CD4-positive, alpha-beta T cell (primary cell): Measurements from ENCODE around the gene PRRC2B. TPM values are rescaled to one million over a fixed set of nuclear protein-coding genes. Genes with fewer than 3 reads are reported as not detected.
"Not testable (repeated sequence)": the region's sequence is repeated elsewhere in the genome, so short reads cannot be mapped to it uniquely, and the experiment has no call there.

Experiments used
- ATAC-seq: fragments of 200-7000 bp; cut with Tn5 transposase; one replicate; pipeline ENCODE4 v1.10.0; 2022; ENCODE audit warnings: mild to moderate bottlenecking; ENCODE audit not compliant: poor library complexity
- CTCF ChIA-PET: fragments of 350-600 bp; sonication (Branson Sonifier 250); formaldehyde crosslinking; loops from one replicate; lab custom pipeline; 2021; ENCODE audit warnings: antibody characterized with exemption, inconsistent platforms; lab: Charles Lee
- POLR2A ChIA-PET: fragments of 350-600 bp; sonication (Branson Sonifier 250); formaldehyde crosslinking; loops from one replicate; lab custom pipeline; 2021; ENCODE audit warnings: antibody characterized with exemption, inconsistent platforms; lab: Charles Lee
- DNase-seq, 14 experiments: peaks; one replicate each; pipeline ENCODE4 v3.0.0-alpha.2; 2013 to 2020; ENCODE audit warnings: mixed read lengths in 2 of 14
- H3K27ac ChIP-seq, 2 donors: one replicate each; pipeline versions ENCODE4 v1.5.1 to v1.7.0; 2013; ENCODE audit warnings: low read length in 2 of 2, low read depth in 1 of 2, mild to moderate bottlenecking in 1 of 2
- H3K27me3 ChIP-seq, 2 experiments: 1 replicate in 1 of 2; 2 replicates in 1 of 2; pipeline versions ENCODE4 v1.6.1 to v1.7.0; 2013; ENCODE audit warnings: low read length in 2 of 2, control low read depth in 1 of 2, mild to moderate bottlenecking in 1 of 2, moderate library complexity in 1 of 2; ENCODE audit not compliant: insufficient read depth in 2 of 2, control insufficient read depth in 1 of 2
- H3K36me3 ChIP-seq: one replicate; pipeline ENCODE4 v1.6.1; 2013; ENCODE audit warnings: low read length, control low read depth; ENCODE audit not compliant: insufficient read depth
- H3K4me1 ChIP-seq: one replicate; pipeline ENCODE4 v1.6.1; 2013; ENCODE audit warnings: low read length, control low read depth; ENCODE audit not compliant: insufficient read depth
- H3K4me3 ChIP-seq: one replicate; pipeline ENCODE4 v1.5.1; 2013; ENCODE audit warnings: mild to moderate bottlenecking, low read length, moderate library complexity
- H3K9me3 ChIP-seq, 2 experiments: 1 replicate in 1 of 2; 2 replicates in 1 of 2; pipeline versions ENCODE4 v1.6.1 to v1.7.0; 2013; ENCODE audit warnings: low read length in 2 of 2, mild to moderate bottlenecking in 2 of 2, control low read depth in 1 of 2, moderate library complexity in 1 of 2; ENCODE audit not compliant: control insufficient read depth in 1 of 2, insufficient read depth in 1 of 2
- H3K27ac Mint-ChIP-seq: one replicate; pipeline ENCODE4 v1.8.0; 2020; ENCODE audit warnings: mixed read lengths
- H3K27me3 Mint-ChIP-seq: one replicate; pipeline ENCODE4 v1.8.0; 2021; ENCODE audit warnings: mixed read lengths
- H3K36me3 Mint-ChIP-seq: one replicate; pipeline ENCODE4 v1.8.0; 2021; ENCODE audit warnings: low read depth, mixed read lengths
- H3K4me1 Mint-ChIP-seq: one replicate; pipeline ENCODE4 v1.8.0; 2021; ENCODE audit warnings: low read depth, mixed read lengths
- H3K4me3 Mint-ChIP-seq: one replicate; pipeline ENCODE4 v1.8.0; 2020; ENCODE audit warnings: mild to moderate bottlenecking, mixed read lengths
- H3K9me3 Mint-ChIP-seq: one replicate; pipeline ENCODE4 v1.8.0; 2020; ENCODE audit warnings: mixed read lengths
- intact Hi-C, 2 experiments: fragments of 100-400 bp; cut with DNase I in 1 of 2; cut with micrococcal nuclease in 1 of 2; formaldehyde crosslinking; loops; one replicate each; pipeline versions ENCODE4 v1.15.1 to v1.9.0; 2023 to 2025; cut with DNase I, micrococcal nuclease
- total RNA-seq, 174 experiments: library from RNA in 2 of 174; stranded (reverse) in 2 of 174; gene quantifications; one replicate each; pipeline ENCODE4 v1.2.3 and lab custom pipeline; 2021 to 2026
- TF ChIP-seq, protein P1 (sequence below): fragments of 200-600 bp; IDR thresholded peaks from one replicate; pipeline ENCODE4 v1.8.0; 2022; ENCODE audit warnings: antibody characterized with exemption, mild to moderate bottlenecking

The PRRC2B gene
- total RNA-seq, 2 experiments from 2014 or later, result 256 to 268 TPM

DNA sequence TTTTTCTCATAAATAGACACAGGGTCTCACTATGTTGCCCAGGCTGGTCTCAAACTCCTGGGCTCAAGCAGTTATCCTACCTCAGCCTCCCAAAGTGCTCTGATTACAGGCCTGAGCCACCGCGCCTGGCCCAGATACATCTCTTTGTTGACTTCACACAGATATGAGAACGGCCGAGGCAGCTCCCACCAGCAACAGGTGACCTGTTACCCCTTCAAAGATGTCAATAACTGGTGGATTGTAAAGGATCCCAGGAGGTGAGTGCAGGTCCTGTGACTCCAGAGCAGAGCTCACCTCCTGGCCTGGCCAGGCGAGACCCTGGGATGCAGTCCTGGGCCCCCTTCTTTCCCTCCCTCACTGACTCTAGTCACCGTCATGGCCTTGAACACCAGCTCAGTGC, 118.0 kb downstream of the PRRC2B start:
- no peak overlapping the region for H3K27ac ChIP-seq
- H3K27me3 ChIP-seq, result no peaks in the 10 kb centered on the region
- no peak overlapping the region for H3K4me3 Mint-ChIP-seq
- POLR2A ChIA-PET, result interaction anchor here (1.1 kb wide), 1 partner anchor 9 kb away, joined by 3 read pairs; the partner anchor contains the start of gene POMT1
- H3K4me3 ChIP-seq, result no peak overlapping the region
- TF ChIP-seq, protein P1, sequence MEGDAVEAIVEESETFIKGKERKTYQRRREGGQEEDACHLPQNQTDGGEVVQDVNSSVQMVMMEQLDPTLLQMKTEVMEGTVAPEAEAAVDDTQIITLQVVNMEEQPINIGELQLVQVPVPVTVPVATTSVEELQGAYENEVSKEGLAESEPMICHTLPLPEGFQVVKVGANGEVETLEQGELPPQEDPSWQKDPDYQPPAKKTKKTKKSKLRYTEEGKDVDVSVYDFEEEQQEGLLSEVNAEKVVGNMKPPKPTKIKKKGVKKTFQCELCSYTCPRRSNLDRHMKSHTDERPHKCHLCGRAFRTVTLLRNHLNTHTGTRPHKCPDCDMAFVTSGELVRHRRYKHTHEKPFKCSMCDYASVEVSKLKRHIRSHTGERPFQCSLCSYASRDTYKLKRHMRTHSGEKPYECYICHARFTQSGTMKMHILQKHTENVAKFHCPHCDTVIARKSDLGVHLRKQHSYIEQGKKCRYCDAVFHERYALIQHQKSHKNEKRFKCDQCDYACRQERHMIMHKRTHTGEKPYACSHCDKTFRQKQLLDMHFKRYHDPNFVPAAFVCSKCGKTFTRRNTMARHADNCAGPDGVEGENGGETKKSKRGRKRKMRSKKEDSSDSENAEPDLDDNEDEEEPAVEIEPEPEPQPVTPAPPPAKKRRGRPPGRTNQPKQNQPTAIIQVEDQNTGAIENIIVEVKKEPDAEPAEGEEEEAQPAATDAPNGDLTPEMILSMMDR, result no peak
- H3K9me3 ChIP-seq, result no peaks in the 10 kb centered on the region
- H3K36me3 Mint-ChIP-seq, result peaks cover 74% of the 10 kb centered on the region
- no peaks in the 10 kb centered on the region for H3K27me3 Mint-ChIP-seq
- DNase-seq (no peak), ATAC-seq (no peak)
- intact Hi-C loops, result no loop called here
- CTCF ChIA-PET, result interaction anchor here (0.6 kb wide), 1 partner anchor 35 kb away, joined by 3 read pairs; no protein-coding TSS in a partner anchor
- H3K36me3 ChIP-seq, result peaks cover 87% of the 10 kb centered on the region
- no peaks in the 10 kb centered on the region for H3K9me3 Mint-ChIP-seq
- H3K4me1 Mint-ChIP-seq, result no peaks in the 10 kb centered on the region
- no peaks in the 10 kb centered on the region for H3K4me1 ChIP-seq
- no peak overlapping the region for H3K27ac Mint-ChIP-seq

- H3K36me3 ChIP-seq, result peaks cover 89% of the 10 kb centered on the region
- no peaks in the 10 kb centered on the region for H3K27me3 ChIP-seq
- H3K36me3 Mint-ChIP-seq, result peaks cover 65% of the 10 kb centered on the region
- ATAC-seq, result no peak
- TF ChIP-seq, protein P1, result no peak
- DNase-seq, result no peak
- H3K4me3 ChIP-seq, result no peak overlapping the region
- no peak overlapping the region for H3K4me3 Mint-ChIP-seq
- H3K27me3 Mint-ChIP-seq, result no peaks in the 10 kb centered on the region
- no peak overlapping the region for H3K27ac ChIP-seq
- CTCF ChIA-PET, result no interaction called here
- H3K4me1 Mint-ChIP-seq, result no peaks in the 10 kb centered on the region
- H3K4me1 ChIP-seq, result no peaks in the 10 kb centered on the region
- no peaks in the 10 kb centered on the region for H3K9me3 ChIP-seq
- POLR2A ChIA-PET, result no interaction called here
- no peak overlapping the region for H3K27ac Mint-ChIP-seq
- intact Hi-C loops, result no loop called here
- H3K9me3 Mint-ChIP-seq, result no peaks in the 10 kb centered on the region
Measured at GRCh38 chr9:131513177-131513576, 119.3 kb downstream of the PRRC2B start.

- H3K36me3 Mint-ChIP-seq, result peaks cover 49% of the 10 kb centered on the region
- H3K9me3 Mint-ChIP-seq, H3K27ac ChIP-seq: not testable (repeated sequence)
Measured at GRCh38 chr9:131515559-131516031, 121.7 kb downstream of the PRRC2B start.

DNA sequence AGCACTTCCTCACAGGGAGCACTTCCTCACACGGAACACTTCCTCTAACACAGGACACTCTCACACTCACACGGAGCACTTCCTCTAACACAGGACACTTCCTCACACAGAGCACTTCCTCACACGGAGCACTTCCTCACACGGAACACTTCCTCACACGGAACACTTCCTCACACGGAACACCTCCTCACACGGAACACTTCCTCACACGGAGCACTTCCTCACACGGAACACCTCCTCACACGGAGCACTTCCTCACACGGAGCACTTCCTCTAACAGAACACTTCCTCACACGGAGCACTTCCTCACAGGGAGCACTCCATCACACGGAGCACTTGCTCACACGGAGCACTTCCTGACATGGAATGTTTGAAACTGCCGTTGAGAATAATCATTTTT, 122.2 kb downstream of the PRRC2B start:
- ChIA-PET POLR2A (interaction anchor here (1.1 kb wide), 1 partner anchor 15 kb away, joined by 5 read pairs; no protein-coding TSS in a partner anchor), CTCF (no interaction called here)
- intact Hi-C loops, result no loop called here
- DNase-seq, result no peak
- Histone ChIP-seq H3K27ac (no peak overlapping the region), H3K9me3 (no peaks in the 10 kb centered on the region), H3K36me3 (peaks cover 90% of the 10 kb centered on the region), H3K27me3 (no peaks in the 10 kb centered on the region), H3K4me1 (no peaks in the 10 kb centered on the region), H3K4me3 (no peak overlapping the region)
- TF ChIP-seq, protein P1, result no peak
- Mint-ChIP-seq H3K4me3 (no peak overlapping the region), H3K4me1 (no peaks in the 10 kb centered on the region), H3K9me3 (no peaks in the 10 kb centered on the region), H3K27ac (no peak overlapping the region), H3K36me3 (peaks cover 49% of the 10 kb centered on the region), H3K27me3 (no peaks in the 10 kb centered on the region)
- ATAC-seq, result no peak

More at GRCh38 chr9:131515559-131516031, 121.7 kb downstream of the PRRC2B start:
- POLR2A ChIA-PET, intact Hi-C loops, CTCF ChIA-PET, ATAC-seq, H3K27me3 Mint-ChIP-seq, DNase-seq, H3K4me3 Mint-ChIP-seq, H3K4me1 Mint-ChIP-seq, H3K4me3 ChIP-seq, H3K4me1 ChIP-seq, H3K27me3 ChIP-seq, H3K27ac Mint-ChIP-seq, H3K9me3 ChIP-seq: not testable (repeated sequence)
- H3K36me3 ChIP-seq, result peaks cover 91% of the 10 kb centered on the region
